Thoracic aorta (tissue), 2 donors: ENCODE data around the gene RBM46. TPM values are rescaled to one million over a fixed set of nuclear protein-coding genes. Genes with fewer than 3 reads are reported as not detected.

Source experiments
- ATAC-seq: fragments of 150-250 bp; one replicate; pipeline ENCODE4 v1.8.0; 2017; ENCODE audit warnings: low read depth; ENCODE audit not compliant: insufficient number of reproducible peaks, low FRiP score
- DNase-seq: peaks from one replicate; pipeline ENCODE4 v3.0.0-alpha.2; 2020; ENCODE audit warnings: low spot score
- H3K27ac ChIP-seq, 2 donors: fragments of 200-600 bp; sonication (generic); 1 replicate in 1 of 2; 2 replicates in 1 of 2; pipeline ENCODE4 v1.5.1; 2016; ENCODE audit warnings: mild to moderate bottlenecking in 2 of 2, moderate library complexity in 2 of 2
- H3K27me3 ChIP-seq: fragments of 200-600 bp; sonication (generic); replicated peaks from 2 replicates; pipeline ENCODE4 v1.6.0; 2016; ENCODE audit warnings: mild to moderate bottlenecking; ENCODE audit not compliant: insufficient read depth
- H3K36me3 ChIP-seq: fragments of 200-600 bp; sonication (generic); one replicate; pipeline ENCODE4 v1.5.1; 2016
- H3K4me1 ChIP-seq, 2 donors: fragments of 200-600 bp; sonication (generic); 1 replicate in 1 of 2; 2 replicates in 1 of 2; pipeline versions ENCODE4 v1.5.1 to v1.6.0; 2016; ENCODE audit warnings: low read depth in 2 of 2, mild to moderate bottlenecking in 1 of 2; ENCODE audit not compliant: control insufficient read depth in 1 of 2
- H3K4me3 ChIP-seq: fragments of 200-600 bp; sonication (generic); 2 replicates; pipeline ENCODE4 v1.5.1; 2016; ENCODE audit warnings: mild to moderate bottlenecking
- H3K9me3 ChIP-seq: fragments of 200-600 bp; sonication (generic); 2 replicates; pipeline ENCODE4 v1.5.1; 2016
- CTCF ChIP-seq: fragments of 200-600 bp; sonication (generic); IDR thresholded peaks from one replicate; pipeline ENCODE4 v1.5.1; 2019; ENCODE audit warnings: antibody characterized with exemption
- total RNA-seq, 2 donors: library from RNA; depleted of rRNA; stranded (reverse); fragments of >200 nt; gene quantifications; one replicate each; pipeline versions ENCODE4 v1.1.0 to v1.2.3, GENCODE V29; 2016

Gene RBM46
- total RNA-seq, 2 donors from 2014 or later, result not detected

GRCh38 chr4:154744341-154744926, 36.6 kb upstream of the RBM46 start:
- Histone ChIP-seq H3K4me1 (peaks cover 13 to 17% of the 10 kb centered on the region in 2 donors), H3K4me3 (peak overlapping the region; percentile 79), H3K27me3 (peaks cover 5% of the 10 kb centered on the region), H3K27ac (no peak overlapping the region), H3K36me3 (no peaks in the 10 kb centered on the region), H3K9me3 (no peaks in the 10 kb centered on the region)
- ATAC-seq (no peak), DNase-seq (no peak)
- no peak for TF ChIP-seq CTCF

GRCh38 chr4:154757713-154758112, 23.4 kb upstream of the RBM46 start:
- Histone ChIP-seq H3K36me3 (no peaks in the 10 kb centered on the region), H3K27ac (no peak overlapping the region), H3K4me3 (no peak overlapping the region), H3K4me1 (no peaks in the 10 kb centered on the region), H3K27me3 (no peaks in the 10 kb centered on the region), H3K9me3 (no peaks in the 10 kb centered on the region)
- ATAC-seq (no peak), DNase-seq (no peak)
- TF ChIP-seq CTCF, result no peak

GRCh38 chr4:154760895-154761294, 20.2 kb upstream of the RBM46 start:
- no peak overlapping the region for H3K4me3 ChIP-seq
- H3K4me1 ChIP-seq, result no peaks in the 10 kb centered on the region
- H3K27me3 ChIP-seq, result no peaks in the 10 kb centered on the region
- ATAC-seq, result no peak
- H3K9me3 ChIP-seq, result no peaks in the 10 kb centered on the region
- H3K36me3 ChIP-seq, result no peaks in the 10 kb centered on the region
- DNase-seq, result no peak
- no peak for TF ChIP-seq CTCF
- H3K27ac ChIP-seq, result no peak overlapping the region

GRCh38 chr4:154778264-154778663, 2.8 kb upstream of the RBM46 start:
- no peaks in the 10 kb centered on the region for H3K36me3 ChIP-seq
- no peak for TF ChIP-seq CTCF
- DNase-seq, result no peak

GRCh38 chr4:154779362-154779947, 1.6 kb upstream of the RBM46 start:
- Histone ChIP-seq H3K36me3 (no peaks in the 10 kb centered on the region), H3K4me1 (no peaks in the 10 kb centered on the region), H3K9me3 (no peaks in the 10 kb centered on the region), H3K27me3 (no peaks in the 10 kb centered on the region), H3K4me3 (no peak overlapping the region), H3K27ac (no peak overlapping the region)
- peak; percentile 33 for TF ChIP-seq CTCF
- DNase-seq (no peak), ATAC-seq (no peak)

More at GRCh38 chr4:154778264-154778663, 2.8 kb upstream of the RBM46 start:
- ATAC-seq, result no peak
- Histone ChIP-seq H3K27me3 (no peaks in the 10 kb centered on the region), H3K4me3 (no peak overlapping the region), H3K9me3 (no peaks in the 10 kb centered on the region), H3K27ac (no peak overlapping the region), H3K4me1 (no peaks in the 10 kb centered on the region)
